GM12801 (cell line): Measurements from ENCODE around the gene WEE1.

Experiments used
- TF ChIP-seq, protein P1 (sequence below): IDR thresholded peaks from one replicate; pipeline ENCODE4 v1.5.1; 2011; ENCODE audit warnings: control low read depth; ENCODE audit not compliant: insufficient read length; ENCODE audit errors: extremely low read depth

Gene WEE1

DNA sequence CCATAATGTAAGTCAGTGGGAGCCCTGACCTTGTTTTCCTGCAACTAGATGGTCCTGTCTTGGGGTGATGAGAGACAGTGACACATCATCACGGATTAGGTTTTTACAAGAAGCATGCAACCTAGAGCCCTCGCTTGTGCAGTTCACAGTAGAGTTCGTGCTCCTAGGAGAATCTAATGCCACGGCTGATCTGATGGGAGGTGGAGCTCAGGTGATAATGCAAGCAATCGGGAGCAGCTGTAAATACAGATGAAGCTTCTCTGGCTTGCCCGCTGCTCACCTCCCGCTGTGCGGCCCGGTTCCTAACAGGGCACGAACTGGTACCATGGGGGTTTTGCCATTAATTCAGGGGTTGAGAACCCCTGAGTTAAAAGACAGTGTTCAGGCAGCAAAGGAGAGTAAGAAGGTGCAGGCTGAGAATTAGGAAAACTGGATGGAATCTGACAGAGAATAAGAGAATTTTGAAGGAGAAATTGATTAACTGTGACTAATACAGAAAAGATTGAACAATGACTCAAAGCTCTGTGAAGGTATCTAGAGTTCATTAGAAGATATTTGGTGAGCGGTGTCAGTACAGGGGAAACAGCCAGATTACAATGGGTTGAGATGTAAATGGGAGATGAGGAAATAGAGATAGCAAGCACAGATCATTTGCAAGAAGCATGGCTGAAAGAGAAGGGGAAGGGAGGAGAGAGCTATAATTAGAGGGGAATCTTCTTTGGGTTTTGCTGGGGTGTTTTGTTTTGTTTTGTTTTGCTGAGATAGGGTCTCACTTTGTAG, 21.0 kb downstream of the WEE1 start:
- TF ChIP-seq, protein P1, sequence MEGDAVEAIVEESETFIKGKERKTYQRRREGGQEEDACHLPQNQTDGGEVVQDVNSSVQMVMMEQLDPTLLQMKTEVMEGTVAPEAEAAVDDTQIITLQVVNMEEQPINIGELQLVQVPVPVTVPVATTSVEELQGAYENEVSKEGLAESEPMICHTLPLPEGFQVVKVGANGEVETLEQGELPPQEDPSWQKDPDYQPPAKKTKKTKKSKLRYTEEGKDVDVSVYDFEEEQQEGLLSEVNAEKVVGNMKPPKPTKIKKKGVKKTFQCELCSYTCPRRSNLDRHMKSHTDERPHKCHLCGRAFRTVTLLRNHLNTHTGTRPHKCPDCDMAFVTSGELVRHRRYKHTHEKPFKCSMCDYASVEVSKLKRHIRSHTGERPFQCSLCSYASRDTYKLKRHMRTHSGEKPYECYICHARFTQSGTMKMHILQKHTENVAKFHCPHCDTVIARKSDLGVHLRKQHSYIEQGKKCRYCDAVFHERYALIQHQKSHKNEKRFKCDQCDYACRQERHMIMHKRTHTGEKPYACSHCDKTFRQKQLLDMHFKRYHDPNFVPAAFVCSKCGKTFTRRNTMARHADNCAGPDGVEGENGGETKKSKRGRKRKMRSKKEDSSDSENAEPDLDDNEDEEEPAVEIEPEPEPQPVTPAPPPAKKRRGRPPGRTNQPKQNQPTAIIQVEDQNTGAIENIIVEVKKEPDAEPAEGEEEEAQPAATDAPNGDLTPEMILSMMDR, result no peak

DNA sequence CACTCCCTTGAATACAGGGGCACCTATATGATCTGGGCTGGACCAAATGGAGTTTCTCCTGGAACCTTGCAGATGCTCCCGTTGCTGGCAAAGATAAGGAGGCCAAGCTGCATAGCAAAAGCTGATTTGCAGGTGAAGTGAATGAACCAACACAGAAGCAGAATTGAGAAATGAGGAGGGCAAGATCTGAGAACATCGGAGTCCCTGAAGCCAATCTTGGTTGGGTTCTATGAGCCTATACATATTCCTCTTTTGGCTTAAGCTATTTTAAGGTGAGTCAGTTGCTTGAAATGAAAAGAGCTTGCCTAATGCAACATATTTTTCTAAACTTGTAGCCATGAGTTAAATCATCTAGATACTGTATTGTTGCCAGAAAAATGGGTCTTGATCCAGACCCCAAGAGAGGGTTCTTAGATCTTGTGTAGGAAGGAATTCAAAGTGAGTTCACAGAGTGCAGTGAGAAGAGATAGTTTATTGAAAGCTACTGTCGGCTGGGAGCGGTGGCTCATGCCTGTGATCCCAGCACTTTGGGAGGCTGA, 23.5 kb downstream of the WEE1 start:
- TF ChIP-seq, protein P1, result no peak

DNA sequence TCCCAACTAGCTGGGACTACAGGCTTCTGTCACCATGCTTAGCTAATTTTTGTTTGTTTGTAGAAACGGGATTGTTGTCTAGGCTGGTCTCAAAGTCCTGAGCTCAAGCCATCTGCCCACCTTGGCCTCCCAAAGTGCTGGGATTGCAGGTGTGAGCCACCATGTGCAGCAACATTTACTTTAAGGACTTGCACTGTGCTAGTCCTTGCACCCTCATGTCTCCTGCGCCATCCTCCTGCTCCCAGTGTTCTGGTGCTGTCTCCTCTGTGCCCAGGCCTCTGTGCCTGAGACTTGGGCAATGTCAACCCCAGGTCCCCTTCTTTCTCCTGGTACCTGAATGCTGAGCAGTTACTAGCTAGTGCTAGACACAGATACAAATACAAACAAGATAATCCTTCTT, 26.7 kb downstream of the WEE1 start:
- TF ChIP-seq, protein P1, result no peak

DNA sequence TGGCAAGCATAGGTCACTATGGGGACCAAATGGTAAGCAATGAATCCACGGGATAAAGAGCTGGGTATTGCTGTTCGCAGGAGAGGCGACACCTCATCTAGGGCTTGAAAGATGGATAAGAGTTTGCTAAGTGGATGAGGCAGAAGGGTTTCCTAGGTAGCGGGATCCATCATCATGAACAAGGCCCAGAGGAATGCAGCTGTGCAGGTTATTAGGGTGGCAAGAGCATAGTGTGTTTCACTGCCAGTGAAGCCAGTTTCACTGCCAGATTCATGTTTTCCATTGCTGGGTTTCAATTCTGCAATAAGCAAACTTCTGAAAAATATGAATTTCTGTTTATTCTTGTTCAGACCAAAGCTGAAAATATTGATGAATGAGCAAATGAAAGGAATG, 27.2 kb downstream of the WEE1 start:
- TF ChIP-seq, protein P1, result no peak

GRCh38 chr11:9601037-9601875, 27.8 kb downstream of the WEE1 start:
- TF ChIP-seq, protein P1, result no peak

- TF ChIP-seq, protein P1, result no peak
These were observed 28.4 kb downstream of the WEE1 start for GRCh38 chr11:9601876-9602199.

- TF ChIP-seq, protein P1, result no peak
These were observed 30.7 kb downstream of the WEE1 start for GRCh38 chr11:9604134-9604533.
